ENCODE results near the gene UBP1. TPM values are rescaled to one million over a fixed set of nuclear protein-coding genes. Genes with fewer than 3 reads are reported as not detected.

Gene UBP1
- total and polyA plus RNA-seq, 9 of the 15 experiments (the other 6 are each of a cell fraction or from before 2014, with no cell fraction given) = 13.6 to 143 (median 79.6) TPM

GRCh38 chr3:33439546-33440327 is 468 bp downstream of the UBP1 start (continued):
- TF ChIP-seq ZNF263 (CRISPR knock-in tag; IDR thresholded peaks at IDR 0.05; ENCODE audit: borderline replicate concordance) (peak; percentile 62; the same call in 1 of the 2 replicates), TFAM (CRISPR knock-in tag; conservative IDR thresholded peaks at IDR 0.05) (no peak), MAZ (CRISPR knock-in tag; conservative IDR thresholded peaks at IDR 0.05 in 1 of 2, IDR thresholded peaks at IDR 0.05 in 1 of 2) (peak; percentile 58 to 90)

- H2AFZ ChIP-seq (ENCODE audit: low read depth, low read length) = peak overlapping the region; percentile 87
- BruUV-seq (replicated peaks) = TSS peak; percentile 39
- FAIRE-seq = no peak
- H3K9ac ChIP-seq (ENCODE audit: insufficient read depth in 1 of 2, low read depth in 2 of 2, low read length in 2 of 2) = peak overlapping the region; percentile 87 to 99
- H3K9me1 ChIP-seq (ENCODE audit: control insufficient read depth, insufficient read depth, low read length) = no peaks in the 10 kb centered on the region
- H3K27me3 ChIP-seq (ENCODE audit: control insufficient read depth in 2 of 2, insufficient read depth in 2 of 2, low read length in 2 of 2) = no peaks in the 10 kb centered on the region
- CTCF ChIA-PET (ENCODE audit: low intra/inter-chr PET ratio) = no interaction called here
- ATAC-seq = no peak
- H3K9me3 ChIP-seq (replicated peaks; ENCODE audit: control insufficient read depth, insufficient read depth, low read depth, low read length) = no peaks in the 10 kb centered on the region
- WGBS (ENCODE audit: insufficient coverage, low coverage, missing lambda C conversion rate) = 0% methylated on average over 12 of the region's 12 CpGs
- peaks cover 4% of the 10 kb centered on the region; the same call in 2 of the 3 replicates for H3K36me3 ChIP-seq (ENCODE audit: control insufficient read depth, insufficient read depth, low read length)
- POLR2A ChIA-PET = interaction anchor here (0.6 to 4.6 kb wide), 14 partner anchors 11 to 1963 kb away, joined by 3 to 94 read pairs (median 4); no protein-coding TSS in a partner anchor
- peak overlapping the region; percentile 89 for H3K4me3 ChIP-seq
- peaks cover 32% of the 10 kb centered on the region for H4K20me1 ChIP-seq (replicated peaks; ENCODE audit: control insufficient read depth, insufficient read depth, low read length)
- peak overlapping the region; percentile 90 for H3K27ac ChIP-seq (ENCODE audit: extremely low read depth, low read depth, low read length)
- in situ Hi-C loops (cut with MboI) (no loop called here), intact Hi-C loops (cut with micrococcal nuclease) (no loop called here)
- H3K4me2 ChIP-seq (ENCODE audit: insufficient read depth, low read length) = peak overlapping the region; percentile 89
- DNase-seq (ENCODE audit: extremely low read depth in 1 of 4, low spot score in 3 of 4) = peak in 1 of 4 experiments; percentile 18
- peaks cover 9 to 23% of the 10 kb centered on the region in 2 experiments; a peak in 4 of 5 replicates for H3K4me1 ChIP-seq (replicated peaks in 1 of 2; ENCODE audit: control insufficient read depth in 2 of 2, insufficient read depth in 2 of 2, low read length in 2 of 2)
- H3K79me2 ChIP-seq (ENCODE audit: control insufficient read depth, insufficient read depth, low read length) = peaks cover 58% of the 10 kb centered on the region
- TF ChIP-seq SIRT6 (IDR thresholded peaks at IDR 0.05; ENCODE audit: low read depth, low read length) (no peak), CCAR2 (IDR thresholded peaks at IDR 0.05; ENCODE audit: low read depth, low read length) (no peak), RBBP5 (IDR thresholded peaks at IDR 0.05; ENCODE audit: borderline replicate concordance, insufficient read depth, low read length, poor library complexity, severe bottlenecking) (no peak), ZBTB40 (IDR thresholded peaks at IDR 0.05) (0 out of 2 replicates have a peak, but pooled peaks have one; percentile 36), ZBTB40 (CRISPR knock-in tag; IDR thresholded peaks at IDR 0.05) (no peak), LCOR (CRISPR knock-in tag; IDR thresholded peaks at IDR 0.05) (0 out of 2 replicates have a peak, but pooled peaks have one; percentile 12)
Observed at GRCh38 chr3:33438881-33439545, 1.2 kb downstream of the UBP1 start.
